ENCODE measurements around the gene GAD1.
A peak's percentile ranks its signal among the peaks of the same experiment; 100 is the strongest.

The GAD1 gene

DNA sequence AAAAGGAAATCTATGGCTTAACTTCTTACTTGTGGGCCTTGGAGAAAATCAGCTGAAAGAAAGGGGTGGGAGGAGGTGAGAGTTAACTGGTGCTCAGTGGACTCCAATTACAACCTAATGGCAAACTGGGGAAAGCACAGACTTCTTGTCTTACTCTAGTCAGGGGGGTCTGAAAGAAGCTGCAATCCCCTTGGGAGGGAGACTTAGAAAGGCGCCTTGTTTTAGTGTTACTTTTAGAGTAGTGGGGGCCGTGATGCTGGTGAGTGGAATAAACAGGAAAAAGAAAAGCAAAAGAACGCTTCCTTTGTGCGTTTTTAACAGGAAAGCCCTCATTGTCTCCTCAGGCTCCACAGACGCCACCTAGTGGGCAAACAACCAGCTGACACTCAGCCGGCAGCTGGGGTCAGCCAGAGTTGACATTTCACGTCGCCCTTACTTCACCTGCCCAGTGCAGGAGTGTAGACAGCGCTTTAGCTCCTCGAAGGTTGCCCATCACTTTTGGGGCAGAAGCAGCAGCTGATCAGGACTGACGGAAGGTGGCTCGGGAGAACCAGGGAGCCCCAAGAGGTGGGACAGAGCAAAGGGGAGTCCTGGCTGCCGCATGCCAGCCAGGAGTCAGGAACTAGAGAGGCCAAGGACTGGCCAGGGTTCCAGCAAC lies 56.5 kb downstream of the GAD1 start:
- no peak overlapping the region for H3K27ac ChIP-seq
- H3K4me3 ChIP-seq (ENCODE audit: low read depth, low read length), result peak overlapping the region; percentile 22
- in situ Hi-C loops (cut with HindIII; ENCODE audit: low pct_ligation_motif_present, low sequenced_read_pairs), result no loop called here
- H3K27me3 ChIP-seq (replicated peaks), result no peaks in the 10 kb centered on the region
- no peaks in the 10 kb centered on the region for H3K36me3 ChIP-seq (replicated peaks)
- peak; percentile 50 for DNase-seq
- TF ChIP-seq CTCF (IDR thresholded peaks at IDR 0.05; ENCODE audit: low read depth, low read length, missing control alignments), result peak; percentile 99

DNA sequence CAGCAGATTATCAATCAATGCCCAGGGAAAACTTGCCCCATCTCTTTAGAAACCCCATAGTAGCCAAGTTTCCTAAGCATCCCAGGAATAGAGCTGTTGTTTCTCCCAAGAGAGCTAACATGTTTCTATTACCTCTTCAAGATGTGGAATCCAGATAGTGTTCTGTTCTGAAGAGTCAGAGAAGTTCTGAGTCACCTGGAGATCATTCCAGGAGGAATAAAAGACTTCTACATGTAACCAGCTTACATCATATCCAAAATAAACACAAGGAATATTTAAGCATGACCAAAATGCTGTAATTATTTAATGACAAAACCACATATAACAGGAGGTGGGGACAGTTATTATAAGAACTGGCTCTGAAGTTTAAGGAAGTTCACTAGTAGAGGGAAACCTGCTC lies 61.4 kb downstream of the GAD1 start:
- in situ Hi-C loops (cut with HindIII; ENCODE audit: low pct_ligation_motif_present, low sequenced_read_pairs), result no loop called here
- H3K4me3 ChIP-seq (ENCODE audit: low read depth, low read length), result no peak overlapping the region
- H3K36me3 ChIP-seq (replicated peaks), result no peaks in the 10 kb centered on the region
- no peak for DNase-seq
- H3K27ac ChIP-seq, result no peak overlapping the region
- no peaks in the 10 kb centered on the region for H3K27me3 ChIP-seq (replicated peaks)
- TF ChIP-seq CTCF (IDR thresholded peaks at IDR 0.05; ENCODE audit: low read depth, low read length, missing control alignments), result no peak

- in situ Hi-C loops (cut with HindIII; ENCODE audit: low pct_ligation_motif_present, low sequenced_read_pairs), result no loop called here
- DNase-seq, result no peak
- Histone ChIP-seq H3K27me3 (replicated peaks) (no peaks in the 10 kb centered on the region), H3K36me3 (replicated peaks) (no peaks in the 10 kb centered on the region), H3K4me3 (ENCODE audit: low read depth, low read length) (no peak overlapping the region), H3K27ac (no peak overlapping the region)
- no peak for TF ChIP-seq CTCF (IDR thresholded peaks at IDR 0.05; ENCODE audit: low read depth, low read length, missing control alignments)
Measured at GRCh38 chr2:170878505-170878904, 61.8 kb downstream of the GAD1 start.

DNA sequence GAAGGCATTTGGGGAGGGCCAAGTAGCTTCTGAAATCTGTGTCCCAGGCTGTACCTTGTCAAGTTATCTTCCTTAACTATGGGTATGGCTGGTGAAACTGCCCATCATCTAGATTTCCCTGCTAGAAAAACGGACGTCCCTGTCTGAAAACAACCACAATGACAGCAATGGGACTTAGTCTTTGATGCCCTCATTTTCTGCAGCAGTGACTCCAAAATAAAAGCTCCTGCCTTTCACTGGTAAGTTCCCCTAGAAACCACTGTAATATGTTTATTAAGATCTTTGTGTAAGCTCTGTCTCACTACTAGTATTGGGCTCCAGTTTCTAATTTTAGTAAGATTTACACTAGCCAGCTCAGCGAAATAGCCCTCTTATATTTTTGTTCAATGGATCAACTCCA lies 65.2 kb downstream of the GAD1 start:
- Histone ChIP-seq H3K36me3 (replicated peaks) (no peaks in the 10 kb centered on the region), H3K27ac (no peak overlapping the region), H3K4me3 (ENCODE audit: low read depth, low read length) (no peak overlapping the region), H3K27me3 (replicated peaks) (no peaks in the 10 kb centered on the region)
- in situ Hi-C loops (cut with HindIII; ENCODE audit: low pct_ligation_motif_present, low sequenced_read_pairs), result no loop called here
- DNase-seq, result no peak
- TF ChIP-seq CTCF (IDR thresholded peaks at IDR 0.05; ENCODE audit: low read depth, low read length, missing control alignments), result no peak

GRCh38 chr2:170882758-170883157 lies 66.1 kb downstream of the GAD1 start:
- Histone ChIP-seq H3K27ac (no peak overlapping the region), H3K4me3 (ENCODE audit: low read depth, low read length) (no peak overlapping the region), H3K36me3 (replicated peaks) (no peaks in the 10 kb centered on the region), H3K27me3 (replicated peaks) (no peaks in the 10 kb centered on the region)
- no peak for TF ChIP-seq CTCF (IDR thresholded peaks at IDR 0.05; ENCODE audit: low read depth, low read length, missing control alignments)
- in situ Hi-C loops (cut with HindIII; ENCODE audit: low pct_ligation_motif_present, low sequenced_read_pairs), result no loop called here
- no peak for DNase-seq

- Histone ChIP-seq H3K36me3 (replicated peaks) (no peaks in the 10 kb centered on the region), H3K27me3 (replicated peaks) (no peaks in the 10 kb centered on the region), H3K4me3 (ENCODE audit: low read depth, low read length) (no peak overlapping the region), H3K27ac (no peak overlapping the region)
- no peak for TF ChIP-seq CTCF (IDR thresholded peaks at IDR 0.05; ENCODE audit: low read depth, low read length, missing control alignments)
- in situ Hi-C loops (cut with HindIII; ENCODE audit: low pct_ligation_motif_present, low sequenced_read_pairs), result no loop called here
- DNase-seq, result no peak
Measured at GRCh38 chr2:170883683-170884082, 67.0 kb downstream of the GAD1 start.

Measured in brain microvascular endothelial cell (primary cell).